HepG2 (cell line): Measurements from ENCODE around the gene LMOD3. TPM values are rescaled to one million over a fixed set of nuclear protein-coding genes. Genes with fewer than 3 reads are reported as not detected.

Experiments used
- ERF ChIP-seq: IDR thresholded peaks from 2 replicates; pipeline ENCODE4 v1.6.1; 2018; ENCODE audit warnings: missing biosample characterization, missing genetic modification reagents
- GABPB1 ChIP-seq: IDR thresholded peaks from 2 replicates; pipeline ENCODE4 v1.6.1; 2016; ENCODE audit warnings: mild to moderate bottlenecking, missing genetic modification reagents, moderate library complexity, missing compliant biosample characterization
- GATA4 ChIP-seq: sonication (generic); IDR thresholded peaks from 2 replicates; pipeline ENCODE4 v1.6.1; 2016; ENCODE audit warnings: antibody characterized with exemption, low read depth, borderline replicate concordance
- IRF2 ChIP-seq: IDR thresholded peaks from 2 replicates; pipeline ENCODE4 v1.6.1; 2018; ENCODE audit warnings: missing genetic modification reagents, missing compliant biosample characterization
- KAT8 ChIP-seq: IDR thresholded peaks from 2 replicates; pipeline ENCODE4 v1.6.1; 2016; ENCODE audit warnings: missing genetic modification reagents, missing compliant biosample characterization
- KLF12 ChIP-seq: sonication (generic); formaldehyde crosslinking; IDR thresholded peaks from 2 replicates; pipeline ENCODE4 v1.4.0; 2020; ENCODE audit warnings: missing genetic modification reagents, borderline replicate concordance
- KMT2A ChIP-seq: sonication (generic); formaldehyde crosslinking; IDR thresholded peaks from 2 replicates; pipeline ENCODE4 v1.4.0; 2020; ENCODE audit warnings: missing genetic modification reagents
- MAZ ChIP-seq, 2 experiments: sonication (generic) in 1 of 2; formaldehyde crosslinking in 1 of 2; IDR thresholded peaks; 2 replicates each; pipeline versions ENCODE4 v1.5.0 to v1.6.1; 2012 to 2020; ENCODE audit warnings: low read depth in 2 of 2, mild to moderate bottlenecking in 2 of 2, borderline replicate concordance in 1 of 2, improper control_type of control experiment in 1 of 2, low read length in 1 of 2, missing genetic modification reagents in 1 of 2, moderate library complexity in 1 of 2
- MED1 ChIP-seq: sonication (generic); formaldehyde crosslinking; IDR thresholded peaks from 2 replicates; pipeline ENCODE4 v1.4.0; 2020; ENCODE audit warnings: missing genetic modification reagents
- MTERF4 ChIP-seq: sonication (generic); formaldehyde crosslinking; IDR thresholded peaks from 2 replicates; pipeline ENCODE4 v1.8.0; 2023; ENCODE audit warnings: mild to moderate bottlenecking, missing genetic modification reagents
- NBN ChIP-seq: fragments of 450-650 bp; conservative IDR thresholded peaks from 2 replicates; pipeline ENCODE4 v1.6.1; 2017
- PBX2 ChIP-seq: IDR thresholded peaks from 2 replicates; pipeline ENCODE4 v1.6.1; 2016; ENCODE audit warnings: control low read depth
- RBFOX2 ChIP-seq: fragments of 200-400 bp; formaldehyde crosslinking; IDR thresholded peaks from 2 replicates; pipeline ENCODE4 v1.6.1; 2017; ENCODE audit warnings: low read depth, mild to moderate bottlenecking, low read length
- SIX1 ChIP-seq: sonication (generic); formaldehyde crosslinking; IDR thresholded peaks from 2 replicates; pipeline ENCODE4 v1.4.0; 2020; ENCODE audit warnings: missing genetic modification reagents, borderline replicate concordance
- SOX5 ChIP-seq: IDR thresholded peaks from 2 replicates; pipeline ENCODE4 v1.6.1; 2016; ENCODE audit warnings: borderline replicate concordance
- SP5 ChIP-seq: IDR thresholded peaks from 2 replicates; pipeline ENCODE4 v1.6.1; 2016; ENCODE audit warnings: low read depth, borderline replicate concordance
- SPEN ChIP-seq: sonication (generic); formaldehyde crosslinking; IDR thresholded peaks from 2 replicates; pipeline ENCODE4 v1.5.1; 2020; ENCODE audit warnings: low read depth, mild to moderate bottlenecking, missing genetic modification reagents
- TARDBP ChIP-seq: sonication (generic); formaldehyde crosslinking; IDR thresholded peaks from 2 replicates; pipeline ENCODE4 v1.8.0; 2022; ENCODE audit warnings: mild to moderate bottlenecking, missing genetic modification reagents
- THAP11 ChIP-seq: IDR thresholded peaks from 2 replicates; pipeline ENCODE4 v1.6.1; 2016; ENCODE audit warnings: missing biosample characterization, missing genetic modification reagents
- TMF1 ChIP-seq: sonication (generic); formaldehyde crosslinking; IDR thresholded peaks from 2 replicates; pipeline ENCODE4 v1.8.1; 2022; ENCODE audit warnings: low read depth, missing genetic modification reagents
- ZFY ChIP-seq: sonication (generic); formaldehyde crosslinking; IDR thresholded peaks from 2 replicates; pipeline ENCODE4 v1.4.0; 2020; ENCODE audit warnings: missing genetic modification reagents
- ZNF121 ChIP-seq: sonication (generic); formaldehyde crosslinking; IDR thresholded peaks from 2 replicates; pipeline ENCODE4 v1.5.0; 2020; ENCODE audit warnings: mild to moderate bottlenecking, missing genetic modification reagents
- ZNF282 ChIP-seq: fragments of 450-650 bp; IDR thresholded peaks from 2 replicates; pipeline ENCODE4 v1.6.1; 2018; ENCODE audit not compliant: partially characterized antibody
- ZNF331 ChIP-seq: sonication (generic); formaldehyde crosslinking; IDR thresholded peaks from 2 replicates; pipeline ENCODE4 v1.4.0; 2020; ENCODE audit warnings: missing genetic modification reagents
- ZNF83 ChIP-seq: sonication (generic); formaldehyde crosslinking; IDR thresholded peaks from 2 replicates; pipeline ENCODE4 v1.4.0; 2020; ENCODE audit warnings: missing genetic modification reagents, mild to moderate bottlenecking, borderline replicate concordance
- polyA plus RNA-seq, 8 experiments: library from polyadenylated mRNA; depleted of rRNA in 3 of 8; stranded (reverse) in 7 of 8; unstranded in 1 of 8; fragments of >200 nt; fragmentation: Illumina TruSeq in 4 of 8; extraction: Trizol in 4 of 8; gene quantifications; 2 replicates each; pipeline versions ENCODE4 v1.2.1 to v1.2.3, GENCODE V29; 2011 to 2016; ENCODE audit warnings: low read depth in 4 of 8, missing spikeins in 1 of 8, mixed read lengths in 1 of 8; ENCODE audit not compliant: insufficient read depth in 1 of 8
- total RNA-seq, 5 experiments: library from RNA; depleted of rRNA; stranded (reverse); fragments of >200 nt; fragmentation: Illumina TruSeq; extraction: Trizol; gene quantifications; 2 replicates each; pipeline ENCODE4 v1.2.3, GENCODE V29; 2016; ENCODE audit warnings: low read depth in 1 of 5
- TF ChIP-seq, protein P1 (sequence below): sonication (generic); formaldehyde crosslinking; IDR thresholded peaks from 2 replicates; pipeline ENCODE4 v1.5.1; 2020; ENCODE audit warnings: mild to moderate bottlenecking, missing genetic modification reagents, moderate library complexity

LMOD3 gene
- total and polyA plus RNA-seq, 2 of the 13 experiments (the other 11 are each of a cell fraction or from before 2014, with no cell fraction given): not detected

DNA sequence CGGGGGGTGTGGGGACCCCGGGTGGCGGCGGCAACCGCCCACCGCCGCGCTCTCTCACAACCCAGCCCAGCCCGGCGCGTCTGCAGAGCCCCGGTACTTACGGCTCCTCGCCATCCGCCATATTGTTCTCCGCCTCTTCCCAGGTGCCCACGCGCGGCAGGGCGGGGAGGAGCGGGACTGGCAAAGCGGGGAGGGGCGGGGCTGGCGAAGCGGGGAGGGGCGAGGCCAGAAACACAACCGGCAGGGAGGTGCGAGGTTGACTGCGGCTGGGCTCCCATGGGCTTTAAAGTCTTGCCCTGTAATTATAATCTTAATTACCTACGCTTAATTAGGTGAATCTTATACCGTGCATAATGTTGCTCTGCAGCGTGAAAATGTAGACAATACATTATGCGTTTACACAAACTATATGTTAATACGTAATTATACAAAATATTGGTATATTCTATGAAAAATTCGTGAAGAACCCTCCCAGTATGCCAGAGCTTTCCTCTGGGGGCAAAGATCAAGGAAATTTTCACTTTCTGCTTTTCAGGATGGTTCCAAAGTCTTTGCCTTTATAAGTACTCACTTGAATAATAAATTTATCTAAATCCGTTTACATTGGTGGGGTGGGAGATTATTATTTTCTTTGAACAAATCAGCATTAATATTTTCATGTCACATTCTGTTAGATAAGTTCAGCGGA lies 42.0 kb downstream of the LMOD3 start, which contains the start of gene UBA3 (continued):
- TF ChIP-seq ZNF83 (CRISPR knock-in tag): no peak
- 0 out of 2 replicates have a peak, but pooled peaks have one; percentile 28 for TF ChIP-seq IRF2 (CRISPR knock-in tag)
- TF ChIP-seq MED1 (CRISPR knock-in tag): 0 out of 2 replicates have a peak, but pooled peaks have one; percentile 17
- no peak for TF ChIP-seq PBX2
- 0 out of 2 replicates have a peak, but pooled peaks have one; percentile 36 for TF ChIP-seq ZNF121 (CRISPR knock-in tag)
- TF ChIP-seq GABPB1 (CRISPR knock-in tag): peak; percentile 57
- TF ChIP-seq, protein P1, sequence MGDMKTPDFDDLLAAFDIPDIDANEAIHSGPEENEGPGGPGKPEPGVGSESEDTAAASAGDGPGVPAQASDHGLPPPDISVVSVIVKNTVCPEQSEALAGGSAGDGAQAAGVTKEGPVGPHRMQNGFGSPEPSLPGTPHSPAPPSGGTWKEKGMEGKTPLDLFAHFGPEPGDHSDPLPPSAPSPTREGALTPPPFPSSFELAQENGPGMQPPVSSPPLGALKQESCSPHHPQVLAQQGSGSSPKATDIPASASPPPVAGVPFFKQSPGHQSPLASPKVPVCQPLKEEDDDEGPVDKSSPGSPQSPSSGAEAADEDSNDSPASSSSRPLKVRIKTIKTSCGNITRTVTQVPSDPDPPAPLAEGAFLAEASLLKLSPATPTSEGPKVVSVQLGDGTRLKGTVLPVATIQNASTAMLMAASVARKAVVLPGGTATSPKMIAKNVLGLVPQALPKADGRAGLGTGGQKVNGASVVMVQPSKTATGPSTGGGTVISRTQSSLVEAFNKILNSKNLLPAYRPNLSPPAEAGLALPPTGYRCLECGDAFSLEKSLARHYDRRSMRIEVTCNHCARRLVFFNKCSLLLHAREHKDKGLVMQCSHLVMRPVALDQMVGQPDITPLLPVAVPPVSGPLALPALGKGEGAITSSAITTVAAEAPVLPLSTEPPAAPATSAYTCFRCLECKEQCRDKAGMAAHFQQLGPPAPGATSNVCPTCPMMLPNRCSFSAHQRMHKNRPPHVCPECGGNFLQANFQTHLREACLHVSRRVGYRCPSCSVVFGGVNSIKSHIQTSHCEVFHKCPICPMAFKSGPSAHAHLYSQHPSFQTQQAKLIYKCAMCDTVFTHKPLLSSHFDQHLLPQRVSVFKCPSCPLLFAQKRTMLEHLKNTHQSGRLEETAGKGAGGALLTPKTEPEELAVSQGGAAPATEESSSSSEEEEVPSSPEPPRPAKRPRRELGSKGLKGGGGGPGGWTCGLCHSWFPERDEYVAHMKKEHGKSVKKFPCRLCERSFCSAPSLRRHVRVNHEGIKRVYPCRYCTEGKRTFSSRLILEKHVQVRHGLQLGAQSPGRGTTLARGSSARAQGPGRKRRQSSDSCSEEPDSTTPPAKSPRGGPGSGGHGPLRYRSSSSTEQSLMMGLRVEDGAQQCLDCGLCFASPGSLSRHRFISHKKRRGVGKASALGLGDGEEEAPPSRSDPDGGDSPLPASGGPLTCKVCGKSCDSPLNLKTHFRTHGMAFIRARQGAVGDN (CRISPR knock-in tag): peak; percentile 56
- TF ChIP-seq TMF1 (CRISPR knock-in tag): 0 out of 2 replicates have a peak, but pooled peaks have one; percentile 44
- TF ChIP-seq GATA4: 0 out of 2 replicates have a peak, but pooled peaks have one; percentile 31
- TF ChIP-seq MTERF4: no peak
- TF ChIP-seq MAZ (IDR thresholded peaks at IDR 0.05; ENCODE audit: borderline replicate concordance, low read depth, low read length): no peak
- peak; percentile 59; the same call in 1 of the 2 replicates for TF ChIP-seq MAZ (CRISPR knock-in tag; IDR thresholded peaks at IDR 0.05; ENCODE audit: low read depth)
- TF ChIP-seq SPEN: 0 out of 2 replicates have a peak, but pooled peaks have one; percentile 38
- no peak for TF ChIP-seq SIX1 (CRISPR knock-in tag)
- peak; percentile 59 for TF ChIP-seq SP5
- TF ChIP-seq RBFOX2: peak; percentile 67
- peak; percentile 11; the same call in 1 of the 2 replicates for TF ChIP-seq SOX5 (CRISPR knock-in tag)
- 0 out of 2 replicates have a peak, but pooled peaks have one; percentile 9 for TF ChIP-seq KMT2A (CRISPR knock-in tag)
- no peak for TF ChIP-seq ERF
- TF ChIP-seq NBN: no peak
- TF ChIP-seq ZNF282: no peak
- peak; percentile 59; the same call in 1 of the 2 replicates for TF ChIP-seq ZNF331 (CRISPR knock-in tag)
- peak; percentile 36; the same call in 1 of the 2 replicates for TF ChIP-seq KAT8 (CRISPR knock-in tag)
- 0 out of 2 replicates have a peak, but pooled peaks have one; percentile 37 for TF ChIP-seq TARDBP (CRISPR knock-in tag)
- TF ChIP-seq THAP11: peak; percentile 45
- no peak for TF ChIP-seq KLF12
- peak; percentile 37; the same call in 1 of the 2 replicates for TF ChIP-seq ZFY (CRISPR knock-in tag)
